ENCODE measurements around the gene DYNC2I2. TPM values are rescaled to one million over a fixed set of nuclear protein-coding genes. Genes with fewer than 3 reads are reported as not detected.

The DYNC2I2 gene
- total RNA-seq, 2 donors from 2014 or later: 58.1 to 62.3 TPM

DNA sequence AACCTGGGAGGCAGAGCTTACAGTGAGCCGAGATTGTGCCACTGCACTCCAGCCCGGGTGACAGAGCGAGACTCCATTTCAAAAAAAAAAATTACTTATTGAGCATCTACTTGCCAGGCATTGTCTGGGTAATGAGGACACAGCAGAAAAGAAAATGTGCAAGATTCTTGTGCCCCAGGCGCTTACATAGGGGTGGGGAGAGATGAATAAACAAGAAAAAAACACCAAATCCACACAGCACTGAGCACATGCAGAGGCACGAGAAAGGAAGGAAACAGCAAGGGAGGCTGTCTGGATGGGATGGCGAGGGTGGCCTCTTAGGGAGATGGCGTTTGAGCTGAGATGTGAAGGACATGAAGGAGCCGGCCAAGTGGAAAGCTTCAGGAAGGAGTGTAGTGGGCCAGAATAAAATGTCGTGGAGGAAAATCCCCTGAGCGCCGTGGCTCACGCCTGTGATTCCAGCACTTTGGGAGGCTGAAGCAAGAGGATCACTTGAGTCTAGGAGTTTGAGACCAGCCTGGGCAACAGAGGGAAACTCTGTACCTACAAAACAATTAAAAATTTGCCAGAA lies 13.9 kb downstream of the DYNC2I2 start:
- WGBS, 2 donors: 86% methylated on average over 12 of the region's 12 CpGs
- no peak for ATAC-seq
- no peak for DNase-seq
- intact Hi-C loops (cut with DNase I): no loop called here
- no peak overlapping the region for H3K27ac ChIP-seq
- H3K4me3 ChIP-seq: no peak overlapping the region
- no peaks in the 10 kb centered on the region for H3K27me3 ChIP-seq
- H3K9me3 ChIP-seq: no peaks in the 10 kb centered on the region
- TF ChIP-seq CTCF (IDR thresholded peaks at IDR 0.05): no peak
- no peak for TF ChIP-seq POLR2A (IDR thresholded peaks at IDR 0.05)
- no peaks in the 10 kb centered on the region for H3K4me1 ChIP-seq
- no peaks in the 10 kb centered on the region for H3K36me3 ChIP-seq (replicated peaks in 1 of 2; ENCODE audit: insufficient read depth in 1 of 2, low read depth in 2 of 2)

DNA sequence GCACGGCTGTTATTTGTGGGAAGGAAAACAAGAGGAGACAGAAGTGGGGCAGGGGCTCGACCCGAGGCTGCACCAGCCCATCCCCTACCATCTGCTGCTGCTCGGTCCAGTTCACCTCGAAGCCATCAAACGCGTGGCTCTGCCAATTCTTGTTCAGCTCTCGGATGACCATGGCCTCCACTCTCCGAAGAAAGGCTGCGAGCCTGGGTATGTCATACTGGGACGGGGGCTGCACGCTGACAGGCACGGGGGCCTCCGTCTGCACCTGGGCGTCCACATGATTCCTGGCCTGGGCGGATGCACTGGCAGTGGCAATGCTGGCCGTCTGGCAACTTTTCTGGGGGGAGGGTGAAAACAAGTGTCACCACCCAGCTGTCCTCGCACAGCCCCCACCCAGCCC lies 16.0 kb downstream of the DYNC2I2 start:
- Histone ChIP-seq H3K9me3 (no peaks in the 10 kb centered on the region), H3K36me3 (replicated peaks in 1 of 2; ENCODE audit: insufficient read depth in 1 of 2, low read depth in 2 of 2) (no peaks in the 10 kb centered on the region), H3K4me1 (peaks cover 15% of the 10 kb centered on the region), H3K4me3 (no peak overlapping the region), H3K27ac (no peak overlapping the region), H3K27me3 (no peaks in the 10 kb centered on the region)
- ATAC-seq (no peak), DNase-seq (no peak)
- TF ChIP-seq POLR2A (IDR thresholded peaks at IDR 0.05): no peak
- TF ChIP-seq CTCF (IDR thresholded peaks at IDR 0.05): no peak
- 92 to 96% methylated on average over 11 to 18 of the region's 18 CpGs for WGBS, 2 donors
- intact Hi-C loops (cut with DNase I): no loop called here

- TF ChIP-seq CTCF (IDR thresholded peaks at IDR 0.05): no peak
- TF ChIP-seq POLR2A (IDR thresholded peaks at IDR 0.05): no peak
- no peak for ATAC-seq
- H3K4me1 ChIP-seq: peaks cover 33% of the 10 kb centered on the region
- peaks cover 0 to 2% of the 10 kb centered on the region in 2 donors for H3K36me3 ChIP-seq (replicated peaks in 1 of 2; ENCODE audit: insufficient read depth in 1 of 2, low read depth in 2 of 2)
- intact Hi-C loops (cut with DNase I): no loop called here
- WGBS, 2 donors: 95 to 97% methylated on average over 4 of the region's 4 CpGs
- DNase-seq: no peak
- no peak overlapping the region for H3K4me3 ChIP-seq
- no peaks in the 10 kb centered on the region for H3K9me3 ChIP-seq
- no peaks in the 10 kb centered on the region for H3K27me3 ChIP-seq
- no peak overlapping the region for H3K27ac ChIP-seq
Measured at GRCh38 chr9:128638580-128638979, 18.1 kb downstream of the DYNC2I2 start.

- intact Hi-C loops (cut with DNase I): no loop called here
- ATAC-seq (no peak), DNase-seq (no peak)
- peaks cover 0 to 6% of the 10 kb centered on the region in 2 donors for H3K36me3 ChIP-seq (replicated peaks in 1 of 2; ENCODE audit: insufficient read depth in 1 of 2, low read depth in 2 of 2)
- peaks cover 33% of the 10 kb centered on the region for H3K4me1 ChIP-seq
- H3K27me3 ChIP-seq: no peaks in the 10 kb centered on the region
- WGBS, 2 donors: 70 to 73% methylated on average over 7 to 10 of the region's 10 CpGs
- no peaks in the 10 kb centered on the region for H3K9me3 ChIP-seq
- H3K4me3 ChIP-seq: no peak overlapping the region
- TF ChIP-seq CTCF (IDR thresholded peaks at IDR 0.05): no peak
- TF ChIP-seq POLR2A (IDR thresholded peaks at IDR 0.05): no peak
- H3K27ac ChIP-seq: peak overlapping the region in 2 of 4 donors; percentile 24 to 97
Measured at GRCh38 chr9:128637656-128638055, 19.0 kb downstream of the DYNC2I2 start.

All from body of pancreas (tissue), 4 donors.